HPDE6-E6E7 (cell line): ENCODE results near the gene CNR1.
A peak's percentile ranks its signal among the peaks of the same experiment; 100 is the strongest.
"Not testable (repeated sequence)": the region's sequence is repeated elsewhere in the genome, so short reads cannot be mapped to it uniquely, and the experiment has no call there.

Experiments used
- DNase-seq: peaks from one replicate; pipeline ENCODE4 v3.0.0; 2011; ENCODE audit warnings: missing footprints; ENCODE audit errors: extremely low spot score

CNR1 gene

GRCh38 chr6:88165844-88166492, at the start of gene CNR1:
Gene CNR1, minus strand, starts transcription at chr6:88166347. Its CDS starts 21,073 bp downstream, at chr6:88145274.
- DNase-seq: peak; percentile 11

GRCh38 chr6:88211446-88211845, 45.3 kb upstream of the CNR1 start:
- no peak for DNase-seq

GRCh38 chr6:88209301-88209700, 43.2 kb upstream of the CNR1 start:
- no peak for DNase-seq

- DNase-seq: no peak
These were observed 42.6 kb upstream of the CNR1 start for GRCh38 chr6:88208726-88209125.

GRCh38 chr6:88201734-88202133, 35.6 kb upstream of the CNR1 start:
- not testable (repeated sequence) for DNase-seq

GRCh38 chr6:88184921-88185320, 18.8 kb upstream of the CNR1 start:
- DNase-seq: no peak

GRCh38 chr6:88183471-88183870, 17.3 kb upstream of the CNR1 start:
- no peak for DNase-seq

- DNase-seq: no peak
These were observed 13.5 kb upstream of the CNR1 start for GRCh38 chr6:88179692-88180091.

- no peak for DNase-seq
These were observed 11.9 kb upstream of the CNR1 start for GRCh38 chr6:88177961-88178464.

GRCh38 chr6:88174906-88175305, 8.8 kb upstream of the CNR1 start:
- no peak for DNase-seq

- no peak for DNase-seq
These were observed 5.2 kb upstream of the CNR1 start for GRCh38 chr6:88171312-88171711.

GRCh38 chr6:88168362-88168761, 2.2 kb upstream of the CNR1 start:
- DNase-seq: no peak

- no peak for DNase-seq
These were observed 1.3 kb upstream of the CNR1 start for GRCh38 chr6:88167352-88167937.

GRCh38 chr6:88166493-88167351, 575 bp upstream of the CNR1 start:
- DNase-seq: no peak

GRCh38 chr6:88165087-88165843, 882 bp downstream of the CNR1 start:
- no peak for DNase-seq

- DNase-seq: no peak
These were observed 2.1 kb downstream of the CNR1 start for GRCh38 chr6:88164061-88164460.

GRCh38 chr6:88163616-88164015, 2.5 kb downstream of the CNR1 start:
- no peak for DNase-seq

GRCh38 chr6:88161940-88162339, 4.2 kb downstream of the CNR1 start:
- no peak for DNase-seq

- no peak for DNase-seq
These were observed 9.0 kb downstream of the CNR1 start for GRCh38 chr6:88157106-88157505.

GRCh38 chr6:88145298-88145963, 20.7 kb downstream of the CNR1 start:
- no peak for DNase-seq

- DNase-seq: no peak
These were observed 21.4 kb downstream of the CNR1 start for GRCh38 chr6:88144637-88145297.
